Measurements from ENCODE around the gene PTPRE.

DNA sequence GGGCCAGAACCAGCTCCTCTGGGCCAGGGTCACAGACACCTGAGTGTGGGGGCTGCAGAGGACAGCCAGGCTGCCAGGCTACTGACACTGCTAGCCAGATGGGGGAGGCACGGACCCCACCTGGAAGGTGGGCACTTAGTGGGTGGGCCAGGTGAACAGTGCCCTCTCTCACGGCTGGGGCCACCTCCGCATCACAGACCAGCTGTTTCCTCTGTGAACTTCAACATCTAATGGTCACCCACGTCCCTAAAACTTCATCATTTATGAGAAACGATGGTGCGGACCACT lies 138.9 kb downstream of the PTPRE start:
- TF ChIP-seq POLR2AphosphoS5 (IDR thresholded peaks at IDR 0.05; ENCODE audit: low read depth, low read length) (no peak), MAX (IDR thresholded peaks at IDR 0.05) (no peak), RAD21 (IDR thresholded peaks at IDR 0.05; ENCODE audit: low read depth) (no peak), TCF7L2 (IDR thresholded peaks at IDR 0.05; ENCODE audit: borderline replicate concordance, extremely low read depth, insufficient read depth, insufficient read length) (no peak), ZNF274 (IDR thresholded peaks at IDR 0.05; ENCODE audit: low read depth, low read length) (no peak)
- TF ChIP-seq, protein P1, sequence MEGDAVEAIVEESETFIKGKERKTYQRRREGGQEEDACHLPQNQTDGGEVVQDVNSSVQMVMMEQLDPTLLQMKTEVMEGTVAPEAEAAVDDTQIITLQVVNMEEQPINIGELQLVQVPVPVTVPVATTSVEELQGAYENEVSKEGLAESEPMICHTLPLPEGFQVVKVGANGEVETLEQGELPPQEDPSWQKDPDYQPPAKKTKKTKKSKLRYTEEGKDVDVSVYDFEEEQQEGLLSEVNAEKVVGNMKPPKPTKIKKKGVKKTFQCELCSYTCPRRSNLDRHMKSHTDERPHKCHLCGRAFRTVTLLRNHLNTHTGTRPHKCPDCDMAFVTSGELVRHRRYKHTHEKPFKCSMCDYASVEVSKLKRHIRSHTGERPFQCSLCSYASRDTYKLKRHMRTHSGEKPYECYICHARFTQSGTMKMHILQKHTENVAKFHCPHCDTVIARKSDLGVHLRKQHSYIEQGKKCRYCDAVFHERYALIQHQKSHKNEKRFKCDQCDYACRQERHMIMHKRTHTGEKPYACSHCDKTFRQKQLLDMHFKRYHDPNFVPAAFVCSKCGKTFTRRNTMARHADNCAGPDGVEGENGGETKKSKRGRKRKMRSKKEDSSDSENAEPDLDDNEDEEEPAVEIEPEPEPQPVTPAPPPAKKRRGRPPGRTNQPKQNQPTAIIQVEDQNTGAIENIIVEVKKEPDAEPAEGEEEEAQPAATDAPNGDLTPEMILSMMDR (IDR thresholded peaks at IDR 0.05 in 2 of 3, conservative IDR thresholded peaks at IDR 0.05 in 1 of 3; ENCODE audit: borderline replicate concordance in 1 of 3, insufficient read depth in 1 of 3, low read depth in 2 of 3, low read length in 2 of 3): no peak

Measured in HCT116 (cell line).